T-cell (primary cell): ENCODE results near the gene LHFPL4. TPM values are rescaled to one million over a fixed set of nuclear protein-coding genes. Genes with fewer than 3 reads are reported as not detected.

Experiments used
- ATAC-seq, 4 experiments: fragments of 200-7000 bp in 3 of 4; fragments of 150-1000 bp in 1 of 4; cut with Tn5 transposase; replicated peaks in 1 of 4; 1 replicate in 3 of 4; 2 replicates in 1 of 4; pipeline ENCODE4 v1.10.0; 2021; ENCODE audit warnings: moderate library complexity in 3 of 4, mild to moderate bottlenecking in 2 of 4, moderate number of reproducible peaks in 1 of 4
- CTCF ChIA-PET, 2 donors: fragments of 300-600 bp; sonication (Branson Sonifier 250); formaldehyde crosslinking; loops; one replicate each; lab custom pipeline; 2022; ENCODE audit warnings: antibody characterized with exemption in 2 of 2; lab: Charles Lee
- POLR2A ChIA-PET, 2 donors: fragments of 300-600 bp; sonication (Branson Sonifier 250); formaldehyde crosslinking; loops; one replicate each; lab custom pipeline; 2022; ENCODE audit warnings: antibody characterized with exemption in 2 of 2; lab: Charles Lee
- DNase-seq, 35 experiments: peaks; one replicate each; pipeline versions ENCODE4 v3.0.0 to v3.0.0-alpha.2; 2013 to 2023
- H3K27ac ChIP-seq: one replicate; pipeline ENCODE4 v1.5.1; 2013; ENCODE audit warnings: low read length
- H3K27me3 ChIP-seq, 2 experiments: replicated peaks in 1 of 2; 1 replicate in 1 of 2; 2 replicates in 1 of 2; pipeline versions ENCODE4 v1.6.1 to v1.7.0; 2013; ENCODE audit warnings: low read length in 1 of 2, mixed read lengths in 1 of 2; ENCODE audit not compliant: control insufficient read depth in 2 of 2, insufficient read depth in 2 of 2; ENCODE audit errors: extremely low read depth in 1 of 2
- H3K36me3 ChIP-seq, 2 donors: 1 replicate in 1 of 2; 2 replicates in 1 of 2; pipeline versions ENCODE4 v1.6.1 to v1.7.0; 2013; ENCODE audit warnings: low read length in 1 of 2; ENCODE audit not compliant: control insufficient read depth in 2 of 2, insufficient read depth in 1 of 2; ENCODE audit errors: extremely low read depth in 1 of 2
- H3K4me1 ChIP-seq, 2 experiments: 1 replicate in 1 of 2; 2 replicates in 1 of 2; pipeline versions ENCODE4 v1.6.1 to v1.7.0; 2013; ENCODE audit warnings: low read length in 2 of 2, mixed read lengths in 1 of 2; ENCODE audit not compliant: insufficient read depth in 2 of 2, control insufficient read depth in 1 of 2; ENCODE audit errors: extremely low read depth in 1 of 2
- H3K4me3 ChIP-seq, 2 donors: 1 replicate in 1 of 2; 2 replicates in 1 of 2; pipeline versions ENCODE4 v1.5.1 to v1.7.0; 2013; ENCODE audit warnings: mild to moderate bottlenecking in 2 of 2, low read length in 1 of 2, moderate library complexity in 1 of 2; ENCODE audit not compliant: control insufficient read depth in 1 of 2; ENCODE audit errors: extremely low read depth in 1 of 2
- H3K9me3 ChIP-seq: 2 replicates; pipeline ENCODE4 v1.7.0; 2013
- H3K27ac Mint-ChIP-seq, 2 donors: one replicate each; pipeline ENCODE4 v1.8.0; 2020 to 2021; ENCODE audit warnings: mild to moderate bottlenecking in 2 of 2, mixed read lengths in 2 of 2
- H3K27me3 Mint-ChIP-seq, 2 donors: one replicate each; pipeline ENCODE4 v1.8.0; 2021 to 2022; ENCODE audit warnings: mixed read lengths in 2 of 2
- H3K36me3 Mint-ChIP-seq: one replicate; pipeline ENCODE4 v1.8.0; 2021; ENCODE audit warnings: mixed read lengths
- H3K4me1 Mint-ChIP-seq, 3 donors: one replicate each; pipeline ENCODE4 v1.8.0; 2020 to 2022; ENCODE audit warnings: mixed read lengths in 3 of 3, mild to moderate bottlenecking in 1 of 3
- H3K4me3 Mint-ChIP-seq, 3 donors: one replicate each; pipeline ENCODE4 v1.8.0; 2020 to 2022; ENCODE audit warnings: mild to moderate bottlenecking in 3 of 3, mixed read lengths in 3 of 3, moderate library complexity in 3 of 3
- H3K9me3 Mint-ChIP-seq, 3 donors: one replicate each; pipeline ENCODE4 v1.8.0; 2020 to 2022; ENCODE audit warnings: mixed read lengths in 3 of 3
- WGBS: methylation state at CpG from one replicate; pipeline ENCODE4 v1.1.5; 2013; ENCODE audit warnings: missing lambda C conversion rate; ENCODE audit not compliant: insufficient coverage; 5-methylcytosine and 5-hydroxymethylcytosine counted together
- total RNA-seq, 35 experiments: library from RNA in 6 of 35; stranded (reverse) in 6 of 35; fragments of 120-200 nt in 1 of 35; gene quantifications; one replicate each; pipeline versions ENCODE4 v1.2.1 to v1.2.4 and lab custom pipeline; 2013 to 2026

The LHFPL4 gene
- total RNA-seq, 5 donors from 2014 or later (not counting 1 experiment from before 2014, with no cell fraction given): not detected

DNA sequence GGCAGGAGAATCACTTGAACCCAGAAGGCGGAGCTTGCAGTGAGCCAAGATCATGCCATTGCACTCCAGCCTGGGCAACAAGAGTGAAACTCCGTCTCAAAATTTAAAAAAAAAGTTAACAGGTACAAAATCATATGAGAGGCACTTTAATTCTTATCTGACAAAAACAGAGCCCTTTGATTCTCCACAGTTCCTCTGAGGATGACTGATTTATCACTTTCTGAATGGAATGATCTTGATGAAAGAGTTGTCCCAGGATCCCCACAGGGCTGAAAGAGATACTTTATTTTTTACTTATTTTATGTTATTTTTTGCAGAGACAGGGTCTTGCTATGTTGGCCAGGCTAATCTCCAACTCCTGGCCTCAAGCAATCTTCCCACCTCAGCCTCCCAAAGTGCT lies 4.0 kb downstream of the LHFPL4 start:
- H3K4me3 ChIP-seq: no peak overlapping the region
- peaks cover 5 to 18% (median 5%) of the 10 kb centered on the region in 3 donors for H3K4me1 Mint-ChIP-seq
- ATAC-seq (no peak), DNase-seq (no peak)
- H3K9me3 Mint-ChIP-seq: peaks cover 0 to 7% (median 0%) of the 10 kb centered on the region in 3 donors
- peaks cover 64 to 65% of the 10 kb centered on the region in 2 donors for H3K27me3 Mint-ChIP-seq
- no peak overlapping the region for H3K27ac ChIP-seq
- peaks cover 0 to 3% of the 10 kb centered on the region in 2 experiments for H3K4me1 ChIP-seq
- ChIA-PET CTCF (no interaction called here), POLR2A (no interaction called here)
- H3K27me3 ChIP-seq: peaks cover 2 to 42% of the 10 kb centered on the region in 2 experiments
- H3K27ac Mint-ChIP-seq: no peak overlapping the region
- H3K4me3 Mint-ChIP-seq: no peak overlapping the region
- H3K36me3 ChIP-seq: no peaks in the 10 kb centered on the region
- no peaks in the 10 kb centered on the region for H3K36me3 Mint-ChIP-seq
- 100% methylated on average over 1 of the region's 2 CpGs for WGBS
- H3K9me3 ChIP-seq: no peaks in the 10 kb centered on the region

DNA sequence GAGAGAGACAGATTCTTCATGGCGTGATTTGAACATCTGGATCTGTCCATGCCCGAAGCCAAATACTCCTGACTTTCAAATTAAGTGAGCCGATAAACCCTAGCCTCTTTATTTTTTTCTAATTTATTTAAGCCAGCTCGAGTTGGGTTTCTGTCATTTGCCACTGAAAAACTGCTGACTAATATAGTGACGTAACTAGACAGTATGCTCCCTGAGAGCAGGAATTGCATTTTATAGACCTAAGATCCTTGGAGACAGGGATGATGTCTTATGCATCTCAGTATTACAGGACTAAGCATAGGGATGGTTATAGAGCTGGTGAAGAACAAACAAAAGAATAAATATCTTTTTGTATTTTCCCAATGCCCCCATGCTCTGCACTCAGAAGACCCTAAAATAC lies 4.6 kb downstream of the LHFPL4 start:
- H3K27me3 Mint-ChIP-seq: peaks cover 60 to 66% of the 10 kb centered on the region in 2 donors

DNA sequence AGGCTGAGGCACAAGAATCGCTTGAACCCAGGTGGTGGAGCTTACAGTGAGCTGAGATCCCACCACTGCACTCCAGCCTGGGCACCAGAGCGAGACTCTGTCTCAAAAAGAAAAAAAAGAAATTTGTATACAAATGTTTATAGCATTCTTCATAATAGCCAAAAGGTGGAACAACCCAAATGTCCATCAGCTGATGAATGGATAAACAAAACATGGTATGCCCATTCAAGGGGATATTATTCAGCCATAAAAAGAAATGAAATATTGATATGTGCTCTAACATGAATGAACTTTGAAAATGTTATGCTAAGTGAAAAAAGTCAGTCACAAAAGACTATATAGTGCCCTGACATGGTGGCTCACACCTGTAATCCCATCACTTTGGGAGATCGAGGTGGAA lies 11.4 kb downstream of the LHFPL4 start:
- CTCF ChIA-PET: interaction anchor here in 1 of 2 donors (0.7 kb wide), 1 partner anchor 431 kb away, joined by 6 read pairs; no protein-coding TSS in a partner anchor
- no peaks in the 10 kb centered on the region for H3K36me3 ChIP-seq
- H3K36me3 Mint-ChIP-seq: no peaks in the 10 kb centered on the region

More for the DNA sequence above, 4.6 kb downstream of the LHFPL4 start:
- Histone ChIP-seq H3K9me3 (no peaks in the 10 kb centered on the region), H3K4me3 (no peak overlapping the region), H3K27me3 (peaks cover 2 to 36% of the 10 kb centered on the region in 2 experiments), H3K36me3 (no peaks in the 10 kb centered on the region), H3K4me1 (peaks cover 0 to 3% of the 10 kb centered on the region in 2 experiments), H3K27ac (no peak overlapping the region)
- ATAC-seq (no peak), DNase-seq (no peak)
- ChIA-PET POLR2A (no interaction called here), CTCF (no interaction called here)
- Mint-ChIP-seq H3K4me1 (peaks cover 5 to 18% (median 5%) of the 10 kb centered on the region in 3 donors), H3K27ac (no peak overlapping the region), H3K9me3 (peaks cover 0 to 7% (median 0%) of the 10 kb centered on the region in 3 donors), H3K4me3 (no peak overlapping the region), H3K36me3 (no peaks in the 10 kb centered on the region)
- 77% methylated on average over 5 of the region's 5 CpGs for WGBS

DNA sequence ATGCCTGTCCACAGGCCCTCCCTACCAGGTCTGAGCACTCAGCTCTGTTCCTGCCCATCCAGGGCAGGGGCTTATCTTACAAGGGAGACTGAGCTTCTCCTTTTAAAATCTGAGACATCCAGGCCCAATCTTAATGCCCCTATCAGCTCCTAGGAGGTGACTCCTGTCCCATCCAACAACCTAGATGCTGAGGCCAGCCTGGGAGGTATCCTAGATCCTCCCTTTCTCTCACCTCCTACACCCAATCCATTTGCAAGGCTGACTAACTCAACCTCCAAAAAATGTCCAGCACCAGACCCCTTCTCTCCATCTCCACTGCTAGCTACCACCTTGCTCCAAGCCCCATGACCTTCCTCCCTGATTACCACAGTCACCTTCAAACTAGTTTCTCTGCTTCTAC lies 17.4 kb downstream of the LHFPL4 start:
- no peak for DNase-seq
- Histone ChIP-seq H3K36me3 (no peaks in the 10 kb centered on the region), H3K27me3 (peaks cover 0 to 27% of the 10 kb centered on the region in 2 experiments), H3K27ac (no peak overlapping the region), H3K4me3 (no peak overlapping the region), H3K4me1 (no peaks in the 10 kb centered on the region), H3K9me3 (no peaks in the 10 kb centered on the region)
- POLR2A ChIA-PET: interaction anchor here in 1 of 2 donors (0.5 kb wide), 1 partner anchor 155 kb away, joined by 4 read pairs; no protein-coding TSS in a partner anchor
- no peak for ATAC-seq
- Mint-ChIP-seq H3K27ac (no peak overlapping the region), H3K4me1 (no peaks in the 10 kb centered on the region), H3K36me3 (no peaks in the 10 kb centered on the region), H3K4me3 (no peak overlapping the region), H3K9me3 (no peaks in the 10 kb centered on the region), H3K27me3 (peaks cover 11 to 14% of the 10 kb centered on the region in 2 donors)
- CTCF ChIA-PET: no interaction called here

More for the DNA sequence above, 11.4 kb downstream of the LHFPL4 start:
- no peaks in the 10 kb centered on the region for H3K4me1 ChIP-seq
- H3K27ac Mint-ChIP-seq: no peak overlapping the region
- no peak overlapping the region for H3K27ac ChIP-seq
- peaks cover 15 to 23% of the 10 kb centered on the region in 2 donors for H3K27me3 Mint-ChIP-seq
- no peak overlapping the region for H3K4me3 ChIP-seq
- no peak overlapping the region for H3K4me3 Mint-ChIP-seq
- POLR2A ChIA-PET: no interaction called here
- DNase-seq (no peak), ATAC-seq (no peak)
- WGBS: 83% methylated on average over 1 of the region's 3 CpGs
- peaks cover 0 to 4% (median 0%) of the 10 kb centered on the region in 3 donors for H3K9me3 Mint-ChIP-seq
- H3K9me3 ChIP-seq: no peaks in the 10 kb centered on the region
- H3K4me1 Mint-ChIP-seq: no peaks in the 10 kb centered on the region
- H3K27me3 ChIP-seq: peaks cover 0 to 17% of the 10 kb centered on the region in 2 experiments

DNA sequence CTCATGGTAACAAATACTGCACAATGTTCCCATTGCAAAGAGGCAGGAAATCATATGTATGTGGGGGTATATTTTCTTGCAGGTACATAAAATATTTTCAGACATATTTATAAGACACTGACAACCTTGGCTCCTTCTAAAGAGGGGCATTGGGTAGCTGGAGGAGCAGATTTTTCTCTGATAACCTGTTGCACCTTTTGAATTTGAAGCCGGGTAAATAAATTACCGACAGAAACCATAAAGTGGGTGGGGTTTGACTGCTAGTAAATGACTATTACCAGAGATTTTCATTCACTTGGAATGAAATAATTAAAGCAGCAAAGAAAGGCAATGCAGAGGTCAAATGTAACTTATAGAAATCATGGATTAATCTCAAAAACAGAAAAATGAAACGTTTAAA lies 19.2 kb downstream of the LHFPL4 start:
- no peaks in the 10 kb centered on the region for H3K4me1 Mint-ChIP-seq
- CTCF ChIA-PET: no interaction called here

DNA sequence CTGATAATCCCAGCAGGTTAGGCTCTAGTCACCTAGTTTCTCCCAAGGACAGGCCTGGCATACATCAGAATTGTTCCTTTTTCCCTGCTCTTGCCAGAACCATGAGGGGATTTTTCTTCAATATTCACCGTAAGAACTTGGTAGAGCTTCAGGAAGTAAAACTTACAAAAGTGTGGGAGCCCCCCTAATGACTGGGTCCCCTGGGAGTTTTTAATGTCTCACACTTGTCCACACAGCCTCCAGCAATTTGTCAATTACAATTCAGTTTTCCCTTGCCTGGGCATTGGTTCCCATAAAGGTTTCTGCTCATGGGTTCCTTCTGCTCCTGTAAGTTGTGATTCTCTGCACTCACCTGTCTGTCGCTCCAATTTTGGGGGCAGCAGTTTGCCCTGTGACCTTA lies 28.5 kb downstream of the LHFPL4 start:
- no peak overlapping the region for H3K4me3 ChIP-seq
- Mint-ChIP-seq H3K4me3 (no peak overlapping the region), H3K9me3 (peaks cover 0 to 7% (median 0%) of the 10 kb centered on the region in 3 donors), H3K36me3 (no peaks in the 10 kb centered on the region), H3K27me3 (peaks cover 30 to 37% of the 10 kb centered on the region in 2 donors), H3K4me1 (no peaks in the 10 kb centered on the region), H3K27ac (no peak overlapping the region)
- ChIA-PET CTCF (no interaction called here), POLR2A (no interaction called here)
- H3K36me3 ChIP-seq: no peaks in the 10 kb centered on the region
- no peaks in the 10 kb centered on the region for H3K9me3 ChIP-seq
- H3K27ac ChIP-seq: no peak overlapping the region
- H3K4me1 ChIP-seq: no peaks in the 10 kb centered on the region
- H3K27me3 ChIP-seq: peaks cover 2 to 22% of the 10 kb centered on the region in 2 experiments
- ATAC-seq (no peak), DNase-seq (no peak)
- 100% methylated on average over 1 of the region's 2 CpGs for WGBS

More for the DNA sequence above, 19.2 kb downstream of the LHFPL4 start:
- H3K36me3 Mint-ChIP-seq: no peaks in the 10 kb centered on the region
- H3K4me3 Mint-ChIP-seq: no peak overlapping the region
- Histone ChIP-seq H3K27ac (no peak overlapping the region), H3K36me3 (no peaks in the 10 kb centered on the region), H3K4me1 (no peaks in the 10 kb centered on the region), H3K4me3 (no peak overlapping the region), H3K9me3 (no peaks in the 10 kb centered on the region), H3K27me3 (peaks cover 0 to 30% of the 10 kb centered on the region in 2 experiments)
- peaks cover 11 to 16% of the 10 kb centered on the region in 2 donors for H3K27me3 Mint-ChIP-seq
- H3K9me3 Mint-ChIP-seq: no peaks in the 10 kb centered on the region
- 40% methylated on average over 1 of the region's 3 CpGs for WGBS
- no peak for ATAC-seq
- POLR2A ChIA-PET: no interaction called here
- no peak overlapping the region for H3K27ac Mint-ChIP-seq
- no peak for DNase-seq
